Erythroblast (primary cell): ENCODE data around the gene ACSL4.

Source experiments
- GATA1 ChIP-seq: IDR thresholded peaks from 2 replicates; pipeline ENCODE4 v1.6.1; 2011; ENCODE audit warnings: low read depth, mild to moderate bottlenecking, control low read depth, low read length, moderate library complexity
- POLR2A ChIP-seq: IDR thresholded peaks from 2 replicates; pipeline ENCODE4 v1.6.1; 2011; ENCODE audit warnings: mild to moderate bottlenecking, low read length

- TF ChIP-seq POLR2A (no peak), GATA1 (no peak)
Observed at GRCh38 chrX:109739625-109740432, 6.8 kb upstream of the ACSL4 start.
